IPS-18a (cell line): ENCODE measurements around the gene MLPH.

Experiments used
- H3K27ac ChIP-seq: one replicate; pipeline ENCODE4 v1.5.1; 2013; ENCODE audit warnings: low read length
- H3K27me3 ChIP-seq: one replicate; pipeline ENCODE4 v1.6.1; 2013; ENCODE audit warnings: mild to moderate bottlenecking, low read length; ENCODE audit not compliant: control insufficient read depth, insufficient read depth
- H3K36me3 ChIP-seq: one replicate; pipeline ENCODE4 v1.6.1; 2013; ENCODE audit warnings: low read depth, low read length; ENCODE audit not compliant: control insufficient read depth
- H3K4me1 ChIP-seq: one replicate; pipeline ENCODE4 v1.6.1; 2013; ENCODE audit warnings: low read depth, low read length; ENCODE audit not compliant: control insufficient read depth
- H3K4me3 ChIP-seq: one replicate; pipeline ENCODE4 v1.5.1; 2013; ENCODE audit warnings: low read length
- H3K9ac ChIP-seq: one replicate; pipeline ENCODE4 v1.6.1; 2013; ENCODE audit warnings: mild to moderate bottlenecking, low read length, moderate library complexity
- H3K9me3 ChIP-seq: one replicate; pipeline ENCODE4 v1.6.1; 2013; ENCODE audit warnings: low read depth, low read length; ENCODE audit not compliant: control insufficient read depth

Gene MLPH

GRCh38 chr2:237568121-237568660, 81.1 kb downstream of the MLPH start:
- H3K9ac ChIP-seq: no peak overlapping the region
- no peaks in the 10 kb centered on the region for H3K9me3 ChIP-seq
- no peak overlapping the region for H3K27ac ChIP-seq
- H3K4me1 ChIP-seq: peaks cover 7% of the 10 kb centered on the region
- no peak overlapping the region for H3K4me3 ChIP-seq
- no peaks in the 10 kb centered on the region for H3K27me3 ChIP-seq
- H3K36me3 ChIP-seq: no peaks in the 10 kb centered on the region

GRCh38 chr2:237569041-237569440, 82.0 kb downstream of the MLPH start:
- Histone ChIP-seq H3K36me3 (no peaks in the 10 kb centered on the region), H3K27me3 (no peaks in the 10 kb centered on the region)

GRCh38 chr2:237569896-237570295, 82.8 kb downstream of the MLPH start:
- H3K27me3 ChIP-seq: no peaks in the 10 kb centered on the region
- no peaks in the 10 kb centered on the region for H3K9me3 ChIP-seq
- peaks cover 7% of the 10 kb centered on the region for H3K4me1 ChIP-seq
- H3K4me3 ChIP-seq: no peak overlapping the region
- H3K9ac ChIP-seq: no peak overlapping the region
- H3K36me3 ChIP-seq: no peaks in the 10 kb centered on the region
- no peak overlapping the region for H3K27ac ChIP-seq

More at GRCh38 chr2:237569041-237569440, 82.0 kb downstream of the MLPH start:
- Histone ChIP-seq H3K9ac (no peak overlapping the region), H3K27ac (no peak overlapping the region), H3K4me3 (no peak overlapping the region), H3K9me3 (no peaks in the 10 kb centered on the region), H3K4me1 (peaks cover 7% of the 10 kb centered on the region)

- no peak overlapping the region for H3K9ac ChIP-seq
- no peaks in the 10 kb centered on the region for H3K27me3 ChIP-seq
- peaks cover 7% of the 10 kb centered on the region for H3K4me1 ChIP-seq
- H3K36me3 ChIP-seq: no peaks in the 10 kb centered on the region
- no peak overlapping the region for H3K4me3 ChIP-seq
- H3K9me3 ChIP-seq: no peaks in the 10 kb centered on the region
- H3K27ac ChIP-seq: no peak overlapping the region
Observed at GRCh38 chr2:237570776-237571335, 83.8 kb downstream of the MLPH start.

GRCh38 chr2:237571551-237571950, 84.5 kb downstream of the MLPH start:
- H3K9ac ChIP-seq: no peak overlapping the region
- no peaks in the 10 kb centered on the region for H3K36me3 ChIP-seq
- no peaks in the 10 kb centered on the region for H3K27me3 ChIP-seq
- no peaks in the 10 kb centered on the region for H3K9me3 ChIP-seq
- H3K4me3 ChIP-seq: no peak overlapping the region
- H3K4me1 ChIP-seq: peaks cover 7% of the 10 kb centered on the region
- no peak overlapping the region for H3K27ac ChIP-seq

GRCh38 chr2:237572021-237572741, 85.1 kb downstream of the MLPH start:
- Histone ChIP-seq H3K9ac (no peak overlapping the region), H3K4me1 (peaks cover 7% of the 10 kb centered on the region)

GRCh38 chr2:237572742-237573101, 85.7 kb downstream of the MLPH start:
- H3K4me3 ChIP-seq: no peak overlapping the region
- H3K27me3 ChIP-seq: no peaks in the 10 kb centered on the region
- no peak overlapping the region for H3K9ac ChIP-seq
- no peaks in the 10 kb centered on the region for H3K36me3 ChIP-seq
- H3K27ac ChIP-seq: no peak overlapping the region
- no peaks in the 10 kb centered on the region for H3K9me3 ChIP-seq
- H3K4me1 ChIP-seq: peaks cover 7% of the 10 kb centered on the region

More at GRCh38 chr2:237572021-237572741, 85.1 kb downstream of the MLPH start:
- Histone ChIP-seq H3K9me3 (no peaks in the 10 kb centered on the region), H3K4me3 (no peak overlapping the region), H3K27ac (no peak overlapping the region), H3K36me3 (no peaks in the 10 kb centered on the region), H3K27me3 (no peaks in the 10 kb centered on the region)

GRCh38 chr2:237573721-237574415, 86.8 kb downstream of the MLPH start:
- Histone ChIP-seq H3K27ac (no peak overlapping the region), H3K27me3 (no peaks in the 10 kb centered on the region), H3K9ac (no peak overlapping the region), H3K36me3 (no peaks in the 10 kb centered on the region), H3K4me3 (no peak overlapping the region), H3K4me1 (peaks cover 7% of the 10 kb centered on the region), H3K9me3 (no peaks in the 10 kb centered on the region)

- Histone ChIP-seq H3K9ac (no peak overlapping the region), H3K27ac (no peak overlapping the region), H3K4me3 (no peak overlapping the region), H3K4me1 (peaks cover 7% of the 10 kb centered on the region), H3K9me3 (no peaks in the 10 kb centered on the region), H3K36me3 (no peaks in the 10 kb centered on the region), H3K27me3 (no peaks in the 10 kb centered on the region)
Observed at GRCh38 chr2:237574467-237574866, 87.4 kb downstream of the MLPH start.

- Histone ChIP-seq H3K9me3 (no peaks in the 10 kb centered on the region), H3K27me3 (no peaks in the 10 kb centered on the region), H3K36me3 (no peaks in the 10 kb centered on the region), H3K27ac (no peak overlapping the region), H3K9ac (no peak overlapping the region), H3K4me1 (peaks cover 7% of the 10 kb centered on the region), H3K4me3 (no peak overlapping the region)
Observed at GRCh38 chr2:237574894-237575868, 88.1 kb downstream of the MLPH start.
